Endothelial cell of umbilical vein (primary cell): ENCODE results near the gene WBP1L. TPM values are rescaled to one million over a fixed set of nuclear protein-coding genes. Genes with fewer than 3 reads are reported as not detected.

Source experiments
- BruUV-seq: library from RNA; stranded (reverse); fragments of 400-500 nt; replicated peaks from 2 replicates; lab custom pipeline; 2021; lab: Mats Ljungman, UMichigan
- CTCF ChIA-PET: fragments of 300-600, 350-600 bp; sonication (Branson Sonifier 250); formaldehyde crosslinking; loops from one replicate; lab custom pipeline; 2021; ENCODE audit warnings: antibody characterized with exemption, inconsistent platforms; lab: Charles Lee
- POLR2A ChIA-PET: fragments of 300-600, 350-600 bp; sonication (Branson Sonifier 250); formaldehyde crosslinking; loops from one replicate; lab custom pipeline; 2021; ENCODE audit warnings: antibody characterized with exemption, inconsistent platforms; lab: Charles Lee
- DNase-seq: peaks from one replicate; pipeline ENCODE4 v3.0.0-alpha.2; 2011; ENCODE audit warnings: low read depth, low spot score
- FAIRE-seq: peaks from 2 replicates; lab custom pipeline; 2011; peaks lifted over from hg19 to GRCh38; lab: Jason Lieb, UNC
- H2AFZ ChIP-seq: 2 replicates; pipeline ENCODE4 v1.6.0; 2012; ENCODE audit warnings: low read depth, low read length, control low read depth, inconsistent platforms
- H3K27ac ChIP-seq: 2 replicates; pipeline ENCODE4 v1.5.1; 2011; ENCODE audit warnings: low read depth, mild to moderate bottlenecking, control low read depth, low read length, moderate library complexity; ENCODE audit not compliant: insufficient read depth
- H3K27me3 ChIP-seq, 2 experiments: 2 replicates each; pipeline versions ENCODE4 v1.6.0 to v1.6.1; 2011; ENCODE audit warnings: low read length in 2 of 2, mixed read lengths in 1 of 2; ENCODE audit not compliant: control insufficient read depth in 2 of 2, insufficient read depth in 2 of 2
- H3K36me3 ChIP-seq, 2 experiments: 2 replicates in 1 of 2; 3 replicates in 1 of 2; pipeline ENCODE4 v1.5.1; 2011; ENCODE audit warnings: low read length in 2 of 2, mild to moderate bottlenecking in 1 of 2, moderate library complexity in 1 of 2; ENCODE audit not compliant: control insufficient read depth in 2 of 2, insufficient read depth in 2 of 2; ENCODE audit errors: extremely low read depth in 1 of 2
- H3K4me1 ChIP-seq: 3 replicates; pipeline ENCODE4 v1.5.1; 2011; ENCODE audit warnings: mild to moderate bottlenecking, low read length; ENCODE audit not compliant: control insufficient read depth, insufficient read depth; ENCODE audit errors: extremely low read depth
- H3K4me2 ChIP-seq: 2 replicates; pipeline ENCODE4 v1.6.1; 2011; ENCODE audit warnings: low read length, control low read depth, mixed read lengths; ENCODE audit not compliant: insufficient read depth
- H3K4me3 ChIP-seq, 3 experiments: fragments of 200-600 bp in 1 of 3; sonication (generic), shearing (Covaris generic) in 1 of 3; replicated peaks in 1 of 3; 2 replicates each; pipeline ENCODE4 v1.5.1; 2011 to 2016; ENCODE audit warnings: control low read depth in 3 of 3, low read length in 3 of 3, mild to moderate bottlenecking in 2 of 3, inconsistent platforms in 1 of 3, low read depth in 1 of 3, moderate library complexity in 1 of 3; ENCODE audit not compliant: insufficient read depth in 1 of 3
- H3K79me2 ChIP-seq: 2 replicates; pipeline ENCODE4 v1.6.0; 2012; ENCODE audit warnings: low read length, inconsistent platforms; ENCODE audit not compliant: control insufficient read depth, insufficient read depth
- H3K9ac ChIP-seq: replicated peaks from 2 replicates; pipeline ENCODE3; 2011; ENCODE audit warnings: low read length, control low read depth; ENCODE audit not compliant: insufficient read depth; ENCODE audit errors: extremely low read depth
- H3K9me1 ChIP-seq: replicated peaks from 3 replicates; pipeline ENCODE4 v1.6.0; 2011; ENCODE audit warnings: mild to moderate bottlenecking, low read length; ENCODE audit not compliant: control insufficient read depth, insufficient read depth; ENCODE audit errors: extremely low read depth
- H3K9me3 ChIP-seq: replicated peaks from 2 replicates; pipeline ENCODE4 v1.5.1; 2012; ENCODE audit warnings: low read length, inconsistent platforms; ENCODE audit not compliant: control insufficient read depth, insufficient read depth
- H4K20me1 ChIP-seq: replicated peaks from 2 replicates; pipeline ENCODE3; 2011; ENCODE audit warnings: mild to moderate bottlenecking, low read length; ENCODE audit not compliant: control insufficient read depth, insufficient read depth; ENCODE audit errors: extremely low read depth
- CTCF ChIP-seq, 2 donors: IDR thresholded peaks; 1 replicate in 1 of 2; 2 replicates in 1 of 2; pipeline ENCODE4 v1.5.1; 2011; ENCODE audit warnings: low read length in 2 of 2, mild to moderate bottlenecking in 2 of 2, moderate library complexity in 2 of 2, control low read depth in 1 of 2, inconsistent platforms in 1 of 2, low read depth in 1 of 2; ENCODE audit not compliant: insufficient read depth in 1 of 2; ENCODE audit errors: extremely low read depth in 1 of 2
- JUN ChIP-seq: IDR thresholded peaks from 2 replicates; pipeline ENCODE4 v1.6.1; 2011; ENCODE audit warnings: borderline replicate concordance, low read depth; ENCODE audit not compliant: insufficient read length, insufficient read depth
- dilution Hi-C: fragments of 300-500 bp; cut with MboI; formaldehyde crosslinking; loops from one replicate; pipeline ENCODE4 v1.15.0; 2019; ENCODE audit warnings: low sequenced_read_pairs; ENCODE audit not compliant: extremely low pct_ligation_motif_present
- intact Hi-C: fragments of 100-400 bp; cut with micrococcal nuclease; formaldehyde crosslinking; loops from one replicate; pipeline ENCODE4 v1.10.0; 2022
- polyA plus RNA-seq, 4 experiments: library from polyadenylated mRNA; depleted of rRNA in 3 of 4; stranded (reverse) in 3 of 4; unstranded in 1 of 4; fragments of >200 nt; gene quantifications; 2 replicates each; pipeline versions ENCODE4 v1.2.1 to v1.2.3, GENCODE V29; 2011 to 2012; ENCODE audit warnings: missing spikeins in 1 of 4
- total RNA-seq: library from RNA; stranded (reverse); gene quantifications from 2 replicates; pipeline ENCODE4 v1.2.3, GENCODE V29; 2021

Gene WBP1L
- total and polyA plus RNA-seq, 2 donors (not counting 3 experiments of a cell fraction or from before 2014, with no cell fraction given): 46.0 to 70.3 TPM

GRCh38 chr10:102834143-102834542 is 90.4 kb downstream of the WBP1L start:
- Histone ChIP-seq H3K9me1 (no peaks in the 10 kb centered on the region), H4K20me1 (no peaks in the 10 kb centered on the region), H3K79me2 (no peaks in the 10 kb centered on the region), H3K9me3 (no peaks in the 10 kb centered on the region), H3K27ac (no peak overlapping the region), H3K4me2 (no peak overlapping the region), H2AFZ (no peak overlapping the region), H3K27me3 (peaks cover 0 to 4% of the 10 kb centered on the region in 2 experiments), H3K36me3 (no peaks in the 10 kb centered on the region), H3K4me3 (no peak overlapping the region), H3K9ac (no peak overlapping the region), H3K4me1 (no peaks in the 10 kb centered on the region)
- intact Hi-C loops (no loop called here), dilution Hi-C loops (no loop called here)
- BruUV-seq: no TSS peak
- no peak for TF ChIP-seq JUN
- FAIRE-seq (no peak), DNase-seq (no peak)
- ChIA-PET POLR2A (interaction anchor here (0.6 kb wide), 1 partner anchor 355 kb away, joined by 9 read pairs; no protein-coding TSS in a partner anchor), CTCF (interaction anchor here (0.7 to 11.3 kb wide), 5 partner anchors 65 to 410 kb away, joined by 3 to 245 read pairs (median 4); no protein-coding TSS in a partner anchor)

GRCh38 chr10:102835007-102835482 is 91.3 kb downstream of the WBP1L start:
- POLR2A ChIA-PET: no interaction called here
- no peaks in the 10 kb centered on the region for H3K79me2 ChIP-seq
- no peak overlapping the region for H3K4me2 ChIP-seq
- peak; percentile 85 for FAIRE-seq
- no peak overlapping the region for H3K9ac ChIP-seq
- TF ChIP-seq CTCF (IDR thresholded peaks at IDR 0.05; ENCODE audit: extremely low read depth in 1 of 2, insufficient read depth in 1 of 2, low read depth in 1 of 2, low read length in 2 of 2): peak; percentile 82 to 85
- no peak for TF ChIP-seq JUN
- intact Hi-C loops (loop anchor here (1.0 kb wide), 5 partner anchors 66 to 409 kb away; no protein-coding TSS in a partner anchor), dilution Hi-C loops (no loop called here)
- peaks cover 0 to 4% of the 10 kb centered on the region in 2 experiments for H3K27me3 ChIP-seq
- H3K4me3 ChIP-seq: no peak overlapping the region
- no peaks in the 10 kb centered on the region for H3K36me3 ChIP-seq
- no peaks in the 10 kb centered on the region for H3K9me3 ChIP-seq
- H3K4me1 ChIP-seq: no peaks in the 10 kb centered on the region
- H2AFZ ChIP-seq: no peak overlapping the region
- H3K9me1 ChIP-seq: no peaks in the 10 kb centered on the region
- BruUV-seq: no TSS peak
- H4K20me1 ChIP-seq: no peaks in the 10 kb centered on the region
- H3K27ac ChIP-seq: no peak overlapping the region
- peak; percentile 80 for DNase-seq
- CTCF ChIA-PET: interaction anchor here (0.7 to 11.3 kb wide), 20 partner anchors 12 to 415 kb away, joined by 3 to 245 read pairs (median 5); partner anchors contain the start of gene CNNM2
